Stimulated activated CD4-positive, alpha-beta T cell treated with anti-CD3 and anti-CD28 coated beads, Interleukin-15, amount 100 ng/mL, for 48 hours (primary cell): ENCODE results near the gene ACIN1.

ENCODE experiments used
- DNase-seq, 2 donors: peaks; one replicate each; pipeline ENCODE4 v3.0.0-alpha.2; 2020; ENCODE audit warnings: low read depth in 2 of 2

The ACIN1 gene

GRCh38 chr14:23079716-23080115 lies 15.2 kb downstream of the ACIN1 start:
- no peak for DNase-seq

GRCh38 chr14:23078692-23079116 lies 16.2 kb downstream of the ACIN1 start:
- DNase-seq: no peak

- DNase-seq: no peak
Observed at GRCh38 chr14:23077962-23078361, 17.0 kb downstream of the ACIN1 start.

GRCh38 chr14:23076785-23077408 lies 18.0 kb downstream of the ACIN1 start:
- DNase-seq: no peak

GRCh38 chr14:23074906-23075305 lies 20.0 kb downstream of the ACIN1 start:
- DNase-seq: no peak

- DNase-seq: no peak
Observed at GRCh38 chr14:23071921-23072539, 22.9 kb downstream of the ACIN1 start.

- DNase-seq: peak; percentile 73 to 76
Observed at GRCh38 chr14:23071244-23071920, 23.6 kb downstream of the ACIN1 start.

GRCh38 chr14:23070262-23071129 lies 24.4 kb downstream of the ACIN1 start:
- DNase-seq: no peak

- no peak for DNase-seq
Observed at GRCh38 chr14:23069413-23069806, 25.5 kb downstream of the ACIN1 start.

- DNase-seq: peak; percentile 46 to 67
Observed at GRCh38 chr14:23068789-23069412, 26.0 kb downstream of the ACIN1 start.

GRCh38 chr14:23067847-23068788 lies 26.8 kb downstream of the ACIN1 start:
- no peak for DNase-seq

- DNase-seq: no peak
Observed at GRCh38 chr14:23066855-23067744, 27.8 kb downstream of the ACIN1 start.

GRCh38 chr14:23066368-23066767 lies 28.6 kb downstream of the ACIN1 start:
- no peak for DNase-seq

GRCh38 chr14:23063601-23064000 lies 31.3 kb downstream of the ACIN1 start:
- DNase-seq: no peak

- no peak for DNase-seq
Observed at GRCh38 chr14:23062002-23062401, 32.9 kb downstream of the ACIN1 start.

- DNase-seq: no peak
Observed at GRCh38 chr14:23060536-23061260, 34.2 kb downstream of the ACIN1 start.

GRCh38 chr14:23058654-23059504 lies 36.1 kb downstream of the ACIN1 start:
- no peak for DNase-seq
